Epithelial cell of prostate (primary cell): ENCODE results near the gene ABCC2.
"Not testable (repeated sequence)": the region's sequence is repeated elsewhere in the genome, so short reads cannot be mapped to it uniquely, and the experiment has no call there.

ENCODE experiments used
- DNase-seq: peaks from one replicate; pipeline ENCODE4 v3.0.0-alpha.2; 2011; ENCODE audit warnings: low read depth, low spot score
- H3K27ac ChIP-seq: fragments of 450-650 bp; 2 replicates; pipeline ENCODE4 v1.5.1; 2017; ENCODE audit warnings: mild to moderate bottlenecking

ABCC2 gene

DNA sequence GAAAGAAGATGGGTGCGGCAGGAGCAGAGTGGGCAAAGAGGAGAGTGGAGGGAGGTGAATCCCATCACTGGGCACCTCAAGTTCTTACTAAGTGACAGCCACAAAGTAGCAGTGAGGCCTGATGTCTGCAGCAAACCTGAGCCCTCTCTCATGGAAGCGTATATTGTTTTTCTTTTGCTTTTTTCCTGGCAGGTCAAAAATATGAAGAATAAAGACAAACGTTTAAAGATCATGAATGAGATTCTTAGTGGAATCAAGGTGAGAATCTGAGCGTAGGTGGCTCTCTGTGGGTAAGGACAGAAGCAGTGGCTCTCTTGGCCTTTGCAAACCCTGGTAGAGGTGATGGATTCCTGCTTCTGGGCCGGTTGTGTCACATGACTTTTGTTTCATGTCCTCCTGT is 22.8 kb downstream of the ABCC2 start:
- no peak for DNase-seq
- H3K27ac ChIP-seq, result no peak overlapping the region

DNA sequence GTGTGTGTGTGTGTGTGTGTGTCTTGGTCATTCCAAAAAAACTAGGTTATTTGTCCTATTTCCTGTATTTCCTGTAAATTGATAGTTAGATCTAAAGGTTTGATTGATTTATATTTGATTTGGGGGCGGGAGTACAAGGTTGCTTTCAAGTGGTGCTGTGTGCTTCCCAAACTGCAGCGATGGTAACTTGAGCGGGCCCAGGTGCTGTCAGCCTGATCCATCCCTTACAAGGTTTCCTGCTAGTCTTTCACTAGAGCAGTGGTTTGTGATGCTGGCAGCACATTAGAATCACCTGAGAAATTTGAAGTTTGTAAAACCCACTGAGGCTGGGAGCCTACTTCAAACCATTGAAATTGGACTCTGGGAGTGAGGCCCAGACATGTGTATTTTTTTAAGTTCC is 23.7 kb downstream of the ABCC2 start:
- no peak for DNase-seq
- no peak overlapping the region for H3K27ac ChIP-seq

DNA sequence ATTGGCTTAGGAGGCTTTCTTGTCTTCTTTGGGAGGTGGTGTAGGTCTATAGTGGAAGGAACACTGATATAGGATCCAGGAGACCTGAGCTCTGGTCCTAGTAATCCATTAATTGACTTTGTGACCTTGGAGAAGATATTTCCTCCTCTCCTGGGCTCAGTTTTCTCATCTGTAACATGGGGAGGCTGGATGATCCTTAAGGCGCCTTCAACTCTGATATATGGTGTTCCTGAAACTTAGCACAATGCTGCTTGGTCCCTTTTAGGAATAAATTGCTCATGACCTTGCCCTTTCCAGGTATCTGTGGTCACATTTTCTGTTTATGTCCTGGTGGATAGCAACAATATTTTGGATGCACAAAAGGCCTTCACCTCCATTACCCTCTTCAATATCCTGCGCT is 25.3 kb downstream of the ABCC2 start:
- H3K27ac ChIP-seq, result no peak overlapping the region
- DNase-seq, result no peak

DNA sequence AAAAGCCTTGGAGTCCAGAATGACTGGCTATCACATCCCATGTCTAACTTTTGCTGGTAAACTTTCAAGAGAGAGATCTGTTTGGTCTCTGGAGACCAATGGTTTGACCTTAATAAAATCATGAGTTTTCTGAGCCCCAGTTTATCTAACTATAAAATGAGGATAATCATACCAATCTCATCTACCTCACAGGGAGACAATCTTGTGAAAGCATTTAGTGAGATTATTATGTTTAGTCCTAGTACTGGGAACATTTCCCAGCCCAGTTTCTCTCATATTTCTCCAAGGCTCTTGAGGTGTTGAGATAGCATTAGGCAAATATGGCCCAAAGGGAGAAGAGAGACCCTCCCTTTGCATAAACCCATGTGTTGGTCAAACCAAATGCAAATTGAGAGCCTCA is 25.8 kb downstream of the ABCC2 start:
- no peak for DNase-seq
- H3K27ac ChIP-seq, result no peak overlapping the region

DNA sequence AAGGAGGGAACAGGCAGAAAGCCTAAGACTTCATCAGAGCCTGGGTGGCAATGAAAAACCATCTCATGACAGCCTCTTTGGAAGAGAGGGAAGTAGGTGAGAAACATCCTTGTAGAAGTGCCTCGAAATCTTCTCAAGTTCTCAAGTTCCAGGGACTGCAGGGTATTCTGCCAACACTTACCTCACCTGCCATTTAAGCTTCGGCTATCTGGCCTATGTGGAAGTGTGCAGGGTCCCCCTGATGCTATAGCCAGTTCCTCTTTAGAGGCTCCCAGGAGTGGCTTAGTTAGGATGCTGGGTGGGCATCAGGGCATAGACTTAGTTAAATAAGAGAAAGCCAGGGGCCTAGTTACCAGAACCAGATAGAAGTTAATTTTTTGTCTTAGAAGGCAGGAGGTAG is 27.0 kb downstream of the ABCC2 start:
- H3K27ac ChIP-seq, result no peak overlapping the region
- no peak for DNase-seq

DNA sequence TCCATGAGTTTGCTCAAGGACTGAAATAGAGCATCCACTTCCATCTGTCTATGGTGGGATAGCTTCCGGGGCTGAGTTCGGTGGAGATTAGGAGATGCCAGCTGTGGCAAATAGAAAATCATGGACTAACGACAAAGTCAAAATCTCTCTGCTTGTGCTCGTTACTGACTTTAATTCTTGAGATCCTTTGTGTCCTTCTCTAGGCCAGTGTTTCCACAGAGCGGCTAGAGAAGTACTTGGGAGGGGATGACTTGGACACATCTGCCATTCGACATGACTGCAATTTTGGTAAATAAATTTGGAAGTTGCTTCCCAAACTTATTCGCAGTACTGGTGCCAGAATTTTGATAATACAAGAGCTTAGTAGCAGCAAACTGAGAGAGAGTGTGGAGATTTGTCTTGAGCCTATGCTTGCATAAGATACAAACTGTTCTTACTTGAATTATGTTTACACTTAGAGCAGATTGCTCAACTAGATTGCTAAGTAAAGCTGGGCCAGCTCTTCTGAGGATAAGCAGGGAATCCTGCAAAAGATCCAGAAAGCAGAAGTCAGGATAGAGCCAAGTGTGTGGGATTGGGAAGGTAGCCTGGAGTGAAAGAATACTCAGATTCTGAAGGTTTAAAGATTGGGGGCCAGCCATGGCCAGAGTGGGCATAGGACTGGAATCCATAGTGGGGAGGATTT is 27.6 kb downstream of the ABCC2 start:
- DNase-seq, result no peak
- H3K27ac ChIP-seq, result no peak overlapping the region

DNA sequence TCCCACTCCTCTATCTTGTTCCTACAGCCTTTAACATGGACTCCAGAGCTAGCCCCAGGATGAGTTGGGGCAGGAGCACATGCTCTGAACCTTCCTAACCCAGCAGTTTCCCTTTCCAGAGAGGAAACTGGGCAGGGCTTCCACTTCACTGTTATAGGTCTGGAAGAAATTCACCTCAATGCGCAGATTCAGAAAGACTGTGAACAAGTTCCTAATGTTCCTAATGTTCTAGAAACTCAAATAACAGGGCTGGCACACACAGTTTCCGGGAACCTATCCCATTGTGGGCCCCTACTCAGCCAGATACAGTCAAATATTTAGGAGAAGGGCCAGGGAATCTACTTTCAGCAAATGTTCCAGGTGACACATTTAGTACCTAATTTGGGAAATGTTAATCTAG is 29.7 kb downstream of the ABCC2 start:
- DNase-seq, result no peak

DNA sequence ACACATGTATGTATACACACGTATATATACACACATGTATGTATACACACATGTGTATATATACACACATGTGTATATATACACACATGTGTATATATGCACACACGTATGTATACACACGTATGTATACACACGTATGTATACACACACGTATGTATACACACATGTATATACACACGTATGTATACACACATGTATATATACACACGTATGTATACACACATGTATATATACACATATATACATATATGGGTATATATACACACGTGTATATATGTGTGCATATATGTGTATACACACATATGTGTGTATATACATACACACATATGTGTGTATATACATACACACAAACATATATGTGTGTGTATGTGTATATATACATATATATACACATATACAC is 31.7 kb downstream of the ABCC2 start:
- H3K27ac ChIP-seq, result no peak overlapping the region
- no peak for DNase-seq

More for the DNA sequence above, 29.7 kb downstream of the ABCC2 start:
- H3K27ac ChIP-seq, result no peak overlapping the region

DNA sequence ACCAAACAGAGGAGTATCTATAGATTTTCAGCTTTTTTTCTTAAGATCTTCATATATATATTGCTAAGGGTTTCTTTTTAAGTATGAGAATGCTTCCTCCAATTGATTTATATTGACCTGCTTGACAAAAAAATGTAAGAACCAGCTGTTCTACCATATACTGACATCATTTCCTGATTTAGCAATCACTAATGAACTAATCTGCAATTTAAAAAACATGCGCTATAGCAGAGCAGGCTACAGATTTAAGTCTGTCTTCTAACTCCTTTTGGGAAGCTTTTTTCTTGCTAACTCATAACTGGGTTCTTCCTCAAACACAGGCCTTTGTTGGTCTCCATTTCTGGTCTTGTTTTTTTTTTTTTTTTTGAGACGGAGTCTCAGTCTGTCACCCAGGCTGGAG is 33.2 kb downstream of the ABCC2 start:
- DNase-seq, result no peak
- no peak overlapping the region for H3K27ac ChIP-seq

DNA sequence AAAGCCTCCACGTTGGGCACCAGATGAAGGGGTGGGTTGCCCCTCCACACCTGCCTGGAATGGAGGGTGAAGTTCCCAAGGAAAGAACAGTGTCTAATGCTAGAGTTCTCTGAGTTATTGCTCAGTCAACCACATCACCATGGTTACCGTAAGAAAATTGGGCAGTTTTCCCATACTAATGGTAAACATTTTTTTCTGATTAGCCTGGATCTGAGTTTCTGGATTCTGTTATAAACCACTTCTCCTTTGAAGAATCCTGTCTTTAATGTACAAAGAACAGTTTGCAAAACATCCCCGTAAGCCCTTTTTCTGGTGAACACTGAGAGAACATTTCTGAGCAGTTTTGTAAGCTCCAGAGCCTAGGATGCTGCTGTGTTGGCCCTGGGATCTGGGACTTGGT is 45.5 kb downstream of the ABCC2 start:
- no peak overlapping the region for H3K27ac ChIP-seq
- no peak for DNase-seq

DNA sequence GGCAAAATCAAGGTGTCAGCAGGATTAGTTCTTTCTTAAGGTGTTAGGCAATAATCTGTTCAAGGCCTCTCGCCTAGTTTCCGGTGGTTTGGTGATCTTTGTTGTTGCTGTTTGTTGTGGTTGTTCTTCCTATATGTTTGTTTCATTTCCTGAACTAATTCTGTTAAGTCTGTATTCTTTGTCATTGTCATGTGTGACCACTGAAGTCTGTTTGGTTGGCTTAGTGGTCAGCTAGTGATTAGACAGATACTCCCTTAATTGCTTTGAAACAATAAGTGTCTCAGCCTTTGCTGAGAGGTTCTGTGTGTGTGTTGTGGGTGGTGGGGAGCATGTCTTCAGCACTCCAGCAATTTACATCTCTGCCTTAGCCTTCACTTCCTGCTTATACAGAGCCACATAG is 46.0 kb downstream of the ABCC2 start:
- no peak overlapping the region for H3K27ac ChIP-seq

DNA sequence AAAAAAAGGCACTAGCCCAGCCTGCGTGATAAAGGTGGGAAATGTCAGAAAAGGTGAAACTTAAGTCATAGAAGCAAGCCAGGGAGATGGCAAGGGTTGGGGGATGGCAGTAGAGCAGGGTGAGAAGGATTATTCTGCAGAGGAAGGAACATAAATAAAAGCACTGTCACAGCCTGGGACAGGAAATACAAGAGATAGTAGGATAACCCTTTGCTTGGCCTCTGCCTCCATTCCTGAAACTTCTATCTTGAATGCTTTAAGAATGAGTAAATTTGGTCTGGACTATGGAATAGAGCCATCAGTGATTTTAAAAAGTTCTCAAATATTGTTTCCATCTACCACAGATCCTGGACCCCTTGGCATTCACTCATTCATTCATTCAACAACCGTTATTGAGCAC is 50.0 kb downstream of the ABCC2 start:
- no peak for DNase-seq
- H3K27ac ChIP-seq, result no peak overlapping the region

More for the DNA sequence above, 46.0 kb downstream of the ABCC2 start:
- DNase-seq, result no peak

DNA sequence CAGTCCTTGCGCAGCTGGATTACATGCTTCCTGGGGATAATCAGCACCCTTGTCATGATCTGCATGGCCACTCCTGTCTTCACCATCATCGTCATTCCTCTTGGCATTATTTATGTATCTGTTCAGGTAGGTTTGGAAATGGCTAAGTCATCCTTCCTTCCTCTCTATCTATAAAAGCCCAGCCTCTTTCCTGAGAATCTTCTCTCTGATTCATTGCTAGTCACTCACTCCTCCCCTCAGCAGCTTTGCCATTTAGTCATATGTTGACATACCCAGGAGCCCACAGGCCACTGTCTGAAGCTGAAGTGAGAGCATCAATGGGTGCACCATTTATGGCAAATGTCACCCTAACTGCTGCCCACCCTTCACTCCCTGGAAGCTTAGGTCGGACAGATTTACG is 52.0 kb downstream of the ABCC2 start:
- DNase-seq, result peak; percentile 84
- peak overlapping the region; percentile 86 for H3K27ac ChIP-seq

DNA sequence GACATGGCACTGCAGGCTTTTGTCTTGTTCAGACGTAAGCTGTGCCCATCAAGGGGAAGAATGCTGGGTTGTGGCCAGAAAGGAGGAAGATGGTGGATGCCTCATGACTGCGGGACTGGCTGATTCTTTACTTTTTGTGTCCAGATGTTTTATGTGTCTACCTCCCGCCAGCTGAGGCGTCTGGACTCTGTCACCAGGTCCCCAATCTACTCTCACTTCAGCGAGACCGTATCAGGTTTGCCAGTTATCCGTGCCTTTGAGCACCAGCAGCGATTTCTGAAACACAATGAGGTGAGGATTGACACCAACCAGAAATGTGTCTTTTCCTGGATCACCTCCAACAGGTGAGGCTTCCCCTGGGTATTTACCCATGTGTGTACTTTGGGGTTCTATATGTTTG is 53.5 kb downstream of the ABCC2 start:
- DNase-seq, result no peak
- H3K27ac ChIP-seq, result no peak overlapping the region

DNA sequence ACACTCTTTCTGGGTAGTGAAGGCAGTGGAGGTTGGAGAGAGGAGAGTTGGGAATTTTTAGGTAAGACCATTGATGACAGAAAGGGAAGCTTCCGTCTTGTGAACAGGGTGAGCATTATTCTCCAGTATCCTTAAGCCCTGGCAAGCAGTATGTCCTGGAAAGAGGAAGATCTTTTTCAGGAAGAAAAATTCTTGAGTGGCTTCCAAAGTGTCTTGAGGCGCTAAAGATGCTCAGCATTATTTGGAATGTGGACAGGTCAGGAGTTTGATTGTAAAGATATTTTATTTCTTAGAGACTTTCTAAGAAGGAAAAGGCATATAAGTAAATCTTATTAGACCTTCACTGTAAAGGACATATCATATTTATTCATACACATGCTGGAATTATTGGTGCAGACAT is 54.3 kb downstream of the ABCC2 start:
- no peak overlapping the region for H3K27ac ChIP-seq
- DNase-seq, result no peak

DNA sequence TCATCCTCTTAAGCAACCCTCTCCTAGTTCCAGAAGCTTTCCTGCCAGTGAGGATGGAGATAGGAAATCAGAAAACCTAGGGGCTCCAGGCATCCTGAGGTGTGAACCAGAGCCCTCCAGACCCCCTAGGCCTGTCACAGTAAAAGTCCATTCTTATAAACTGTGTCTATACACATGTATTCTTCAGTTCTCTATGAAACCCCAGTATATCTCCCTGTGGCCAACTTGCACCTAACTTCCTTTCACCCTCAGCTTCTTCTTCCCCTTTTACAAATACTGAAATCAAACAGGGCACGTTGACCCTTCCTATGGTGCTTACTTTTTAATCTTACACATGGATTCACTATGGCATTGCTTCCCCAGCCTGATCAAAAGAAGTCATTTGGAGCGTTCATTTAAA is 58.4 kb downstream of the ABCC2 start:
- not testable (repeated sequence) for H3K27ac ChIP-seq, DNase-seq

DNA sequence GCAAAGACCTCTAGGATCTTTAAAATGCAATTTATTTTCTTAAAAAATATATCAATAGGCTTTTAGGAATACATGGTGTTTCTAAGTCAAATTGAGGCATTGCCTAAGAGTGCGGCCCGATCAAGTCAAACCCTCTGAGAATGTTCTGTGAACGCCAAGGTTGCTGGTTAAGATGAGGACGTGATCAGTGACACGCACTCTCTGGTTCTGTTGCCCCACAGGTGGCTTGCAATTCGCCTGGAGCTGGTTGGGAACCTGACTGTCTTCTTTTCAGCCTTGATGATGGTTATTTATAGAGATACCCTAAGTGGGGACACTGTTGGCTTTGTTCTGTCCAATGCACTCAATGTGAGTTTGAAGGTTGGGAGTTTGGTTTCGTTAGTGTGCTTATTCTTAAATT is 59.3 kb downstream of the ABCC2 start:
- no peak for DNase-seq
- no peak overlapping the region for H3K27ac ChIP-seq

DNA sequence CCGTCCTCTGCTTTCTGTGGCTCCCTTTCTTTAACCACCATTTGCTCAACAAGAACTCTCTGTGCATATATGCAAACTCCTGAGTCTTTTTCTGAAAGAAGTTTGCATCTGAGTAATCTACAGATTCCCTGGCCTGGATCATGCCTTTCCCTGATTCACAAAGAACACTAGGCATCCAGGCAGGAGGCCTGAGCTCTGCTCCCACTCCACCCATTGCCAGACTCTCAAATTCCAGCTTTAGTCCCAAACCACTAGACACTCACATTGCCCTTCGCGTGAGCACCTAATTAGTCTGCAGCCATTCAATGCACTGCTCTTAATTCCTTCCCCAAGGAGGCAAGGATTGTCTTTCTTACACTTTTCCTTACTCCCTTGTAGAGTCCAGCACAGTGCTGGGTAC is 60.9 kb downstream of the ABCC2 start:
- no peak overlapping the region for H3K27ac ChIP-seq
- no peak for DNase-seq

DNA sequence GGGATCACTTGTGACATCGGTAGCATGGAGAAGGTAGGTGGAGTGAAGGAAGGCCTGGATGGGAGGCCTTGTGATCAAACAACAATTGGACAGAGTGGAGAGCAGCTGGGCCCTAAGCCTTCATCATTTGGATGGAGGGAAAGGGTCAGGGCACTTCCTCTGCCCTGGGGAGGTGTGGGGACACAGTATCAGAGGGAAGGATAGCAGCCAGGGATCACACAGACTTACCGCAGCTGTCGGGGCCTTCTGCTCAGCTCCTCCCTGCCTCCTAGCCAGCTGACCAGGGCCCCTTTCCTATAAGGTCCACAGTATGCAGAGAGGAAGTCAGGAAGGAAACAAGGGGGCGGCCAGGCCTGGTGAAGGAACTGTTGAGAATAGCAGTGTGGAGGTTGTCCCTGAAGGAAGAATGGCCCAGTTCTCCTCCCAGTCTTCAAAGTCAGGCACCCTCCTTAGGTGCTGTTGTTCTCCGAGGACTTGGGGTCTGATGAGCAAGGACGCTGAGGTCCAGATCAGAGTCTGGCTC is 62.1 kb downstream of the ABCC2 start:
- no peak for DNase-seq

DNA sequence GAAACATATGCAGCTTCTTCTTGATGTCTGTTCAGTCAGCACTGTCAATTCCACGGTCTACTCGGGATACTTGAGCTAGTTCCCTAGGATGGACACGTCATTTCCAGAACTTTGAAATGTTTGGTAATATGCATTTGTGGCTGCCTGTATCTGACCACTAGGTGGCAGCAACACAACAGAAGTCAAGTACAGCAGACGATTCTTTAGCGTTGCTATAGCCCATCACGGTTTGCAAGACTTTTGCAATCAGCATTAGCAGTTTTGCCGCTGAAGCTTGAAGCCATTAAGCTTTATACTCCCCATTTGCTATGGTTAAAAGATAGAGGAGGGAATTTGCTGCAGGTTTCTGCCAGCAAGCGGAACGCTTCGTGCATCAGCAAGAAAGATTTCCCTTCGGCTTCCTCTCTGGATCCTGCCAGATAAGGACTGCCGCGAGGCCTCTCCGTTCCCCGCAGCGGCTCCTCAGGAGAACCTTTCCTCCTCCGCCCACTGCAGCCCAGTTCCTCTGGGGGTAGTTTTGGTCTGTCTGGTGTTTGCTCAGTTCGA is 63.5 kb downstream of the ABCC2 start:
- no peak overlapping the region for H3K27ac ChIP-seq
- DNase-seq, result peak; percentile 45

More for the DNA sequence above, 62.1 kb downstream of the ABCC2 start:
- no peak overlapping the region for H3K27ac ChIP-seq

DNA sequence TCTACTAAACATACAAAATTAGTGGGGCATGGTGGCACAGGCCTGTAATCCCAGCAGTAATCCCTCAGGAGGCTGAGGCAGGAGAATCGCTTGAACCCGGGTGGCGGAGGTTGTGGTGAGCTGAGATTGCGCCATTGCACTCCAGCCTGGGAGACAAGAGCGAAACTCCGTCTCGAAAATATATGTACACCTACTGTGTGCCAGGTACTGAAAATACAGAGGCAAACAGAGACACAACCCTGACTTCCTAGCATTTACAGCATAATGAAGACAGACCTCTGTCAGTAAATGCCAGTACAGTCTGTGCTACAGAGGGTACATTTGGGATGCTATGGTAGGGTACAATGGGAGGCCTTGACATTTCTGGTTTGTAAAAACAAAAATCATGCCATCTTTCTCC is 66.6 kb downstream of the ABCC2 start:
- DNase-seq, result no peak
- no peak overlapping the region for H3K27ac ChIP-seq

DNA sequence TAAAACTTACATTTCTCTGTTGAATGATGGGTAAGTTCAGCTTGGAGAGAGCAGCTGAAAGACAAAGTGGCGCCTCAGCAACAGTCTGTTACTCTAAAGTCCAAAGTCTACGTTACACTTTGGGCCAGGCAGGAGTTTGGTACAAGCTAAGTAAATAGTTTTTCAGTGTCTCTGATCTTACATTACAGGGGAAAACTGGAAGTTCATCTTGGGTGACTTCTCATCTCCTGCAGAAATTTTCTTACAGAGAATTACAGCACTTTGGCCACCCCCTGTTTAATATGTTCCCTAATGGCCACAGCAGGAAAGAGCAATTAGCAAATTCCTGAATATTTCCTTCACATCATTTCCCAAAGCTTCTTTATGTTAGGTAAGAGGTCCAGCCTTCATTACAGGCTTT is 67.1 kb downstream of the ABCC2 start:
- no peak overlapping the region for H3K27ac ChIP-seq
- DNase-seq, result no peak
